GM18508 (cell line): ENCODE data around the gene BLNK.
"Not testable (repeated sequence)": the region's sequence is repeated elsewhere in the genome, so short reads cannot be mapped to it uniquely, and the experiment has no call there.

Source experiments
- ATAC-seq: cut with Tn5 transposase; IDR thresholded peaks from one replicate; pipeline ENCODE4 v1.9.1; 2021; ENCODE audit warnings: moderate number of reproducible peaks; ENCODE audit not compliant: insufficient read depth, unreplicated experiment

The BLNK gene

DNA sequence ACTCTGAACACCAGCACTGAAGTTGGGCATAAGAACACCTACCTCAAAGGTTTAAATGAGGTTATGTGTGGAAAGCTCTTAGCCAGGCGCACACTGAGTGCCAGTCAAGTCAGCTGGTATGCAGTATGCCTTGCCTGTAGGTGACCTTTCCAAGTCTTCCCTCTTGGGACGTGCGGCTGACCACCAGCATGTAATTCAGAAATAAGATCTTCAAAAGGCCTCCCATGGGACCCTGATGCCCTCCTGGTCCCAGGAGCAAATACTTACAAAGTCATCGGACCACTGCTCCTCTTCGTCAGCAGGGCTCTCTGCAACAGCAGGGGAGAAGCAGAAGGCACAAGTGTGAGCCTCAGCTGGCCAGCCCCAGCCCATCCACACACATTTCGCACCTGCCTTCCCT is 40.8 kb downstream of the BLNK start:
- ATAC-seq: no peak

DNA sequence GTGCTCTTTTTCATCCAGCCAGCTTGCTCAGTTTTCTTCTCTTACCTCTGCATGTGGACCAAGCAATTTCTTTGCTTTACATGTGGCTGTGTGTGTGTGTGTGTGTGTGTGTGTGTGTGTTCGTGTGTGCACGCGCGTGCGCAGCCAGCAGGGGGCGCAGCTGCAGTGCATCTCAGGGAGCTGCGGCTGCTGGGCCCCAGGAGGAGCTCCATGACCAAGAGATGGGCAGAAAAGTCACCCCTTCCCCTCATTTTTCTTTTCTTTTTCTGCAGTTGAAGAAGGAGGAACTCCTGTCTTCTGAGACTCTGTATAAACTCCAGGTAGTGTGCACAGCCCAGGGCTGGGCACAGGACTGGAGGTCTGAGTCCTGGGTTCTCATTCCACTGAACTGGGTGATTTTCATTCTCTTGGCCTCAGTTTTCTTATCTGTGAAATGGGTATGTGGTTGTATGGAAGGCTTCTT is 41.8 kb downstream of the BLNK start:
- no peak for ATAC-seq

- ATAC-seq: no peak
Observed at GRCh38 chr10:96228408-96228994, 42.9 kb downstream of the BLNK start.

- ATAC-seq: no peak
Observed at GRCh38 chr10:96227206-96227605, 44.2 kb downstream of the BLNK start.

DNA sequence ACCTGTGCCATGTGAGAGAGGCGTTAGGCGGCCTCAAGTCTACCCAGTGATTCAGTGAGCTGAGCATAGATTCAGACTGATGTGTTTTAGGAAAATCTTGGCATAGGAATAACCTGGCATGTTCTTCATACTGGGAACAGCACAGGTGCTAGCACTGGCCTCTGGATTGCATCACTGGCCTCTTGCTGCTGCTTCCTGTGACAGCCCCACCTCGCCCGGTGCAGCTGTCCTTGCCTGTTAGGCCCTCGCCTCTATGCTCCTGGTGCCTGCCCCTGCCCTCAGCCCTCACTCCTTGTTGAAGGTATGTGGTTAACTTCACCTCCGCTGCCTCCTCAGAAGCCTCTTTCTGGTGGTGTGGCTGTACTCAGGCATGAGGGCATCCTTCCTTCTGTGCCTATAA is 46.2 kb downstream of the BLNK start:
- no peak for ATAC-seq

DNA sequence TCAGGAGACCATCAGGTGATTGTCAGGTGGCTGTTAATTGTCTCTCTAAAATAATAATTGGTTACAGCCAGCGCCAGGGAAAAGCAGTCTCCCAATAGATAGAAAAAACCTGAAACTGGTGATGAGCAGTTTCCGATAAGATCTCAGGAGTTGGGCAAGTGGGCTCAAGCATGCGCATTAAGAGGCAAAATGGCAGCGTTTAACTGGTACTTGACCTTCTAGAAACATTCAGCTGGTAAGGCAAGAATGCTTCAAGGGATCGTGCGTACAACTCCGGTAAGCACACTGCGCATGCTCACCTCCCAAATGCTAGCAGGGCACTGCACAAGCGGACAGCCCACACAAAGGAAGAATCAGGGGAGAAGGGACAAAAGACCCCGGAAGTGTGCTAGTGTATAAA is 48.5 kb downstream of the BLNK start:
- ATAC-seq: no peak

DNA sequence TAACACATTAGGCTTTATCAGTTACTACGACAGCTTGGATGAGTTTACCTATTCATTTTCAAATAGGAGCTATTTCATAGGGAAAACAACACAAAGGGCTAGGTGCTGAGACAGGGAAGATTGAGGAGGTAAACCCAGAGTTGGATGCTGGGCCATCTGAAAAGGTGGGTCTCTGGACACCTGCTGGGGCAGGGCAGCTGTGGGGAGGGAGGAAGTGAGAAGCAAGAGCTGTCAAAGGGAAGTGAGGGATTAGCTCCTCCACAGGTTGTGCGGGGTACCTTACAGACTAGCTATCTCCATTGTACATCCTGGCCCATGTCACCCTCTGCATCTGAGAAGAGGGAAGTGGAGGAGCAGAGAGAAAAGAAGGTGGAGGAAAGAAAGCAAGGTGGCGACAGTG is 48.9 kb downstream of the BLNK start:
- no peak for ATAC-seq

DNA sequence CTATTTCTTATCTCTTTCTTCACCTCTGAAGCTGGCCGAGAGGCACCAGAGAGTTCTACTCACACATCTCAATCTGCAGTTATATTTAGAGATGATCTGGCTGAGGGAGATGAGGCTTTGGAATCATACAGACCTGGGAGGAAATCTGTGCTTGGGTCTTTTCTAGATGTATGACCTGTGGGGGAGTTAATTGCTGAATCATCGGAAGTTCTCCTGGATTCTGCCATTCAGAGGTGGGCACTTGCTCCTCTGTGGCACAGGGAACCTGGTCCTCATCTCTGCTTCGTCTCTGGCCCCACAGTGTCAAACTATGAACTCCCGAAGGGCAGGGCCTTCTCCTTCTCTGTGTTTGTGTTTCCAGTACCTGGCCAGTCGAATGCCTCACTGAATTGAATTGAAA is 52.5 kb downstream of the BLNK start:
- ATAC-seq: no peak

DNA sequence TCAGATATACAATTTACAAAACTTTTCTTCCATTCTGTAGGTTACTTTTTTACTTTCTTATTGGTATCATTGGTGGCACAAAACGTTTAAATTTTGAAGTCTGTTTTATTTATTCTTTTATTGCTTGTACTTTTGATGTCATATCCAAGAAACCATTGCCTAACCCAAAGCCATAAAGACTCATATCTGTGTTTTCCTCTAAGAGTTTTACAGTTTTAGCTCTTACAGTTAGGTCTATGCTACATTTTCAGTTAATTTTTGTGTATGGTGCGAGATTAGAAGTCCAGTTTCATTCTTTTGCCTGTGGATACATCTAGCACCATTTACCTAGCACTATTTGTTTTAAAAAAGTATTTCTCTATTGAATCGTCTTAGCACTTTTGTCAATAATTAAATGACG is 53.7 kb downstream of the BLNK start:
- ATAC-seq: no peak

DNA sequence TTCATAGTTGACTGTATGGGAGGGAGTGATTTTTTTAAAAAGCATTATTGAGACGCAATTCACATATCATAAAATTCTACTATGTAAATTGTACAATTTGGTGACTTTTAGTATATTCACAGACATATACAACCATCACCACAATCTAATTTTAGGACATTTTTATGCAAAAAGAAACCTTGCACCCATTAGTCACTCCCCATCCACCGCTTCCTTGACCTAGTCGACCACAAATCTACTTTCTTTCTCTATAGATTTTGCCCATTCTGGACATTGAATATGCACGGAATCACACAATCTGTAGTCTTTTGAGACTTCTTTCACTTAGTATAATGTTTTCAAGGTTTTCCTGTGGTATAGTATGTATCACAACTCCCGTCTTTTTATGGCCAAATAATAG is 54.6 kb downstream of the BLNK start:
- no peak for ATAC-seq

- no peak for ATAC-seq
Observed at GRCh38 chr10:96212911-96213310, 58.5 kb downstream of the BLNK start.

DNA sequence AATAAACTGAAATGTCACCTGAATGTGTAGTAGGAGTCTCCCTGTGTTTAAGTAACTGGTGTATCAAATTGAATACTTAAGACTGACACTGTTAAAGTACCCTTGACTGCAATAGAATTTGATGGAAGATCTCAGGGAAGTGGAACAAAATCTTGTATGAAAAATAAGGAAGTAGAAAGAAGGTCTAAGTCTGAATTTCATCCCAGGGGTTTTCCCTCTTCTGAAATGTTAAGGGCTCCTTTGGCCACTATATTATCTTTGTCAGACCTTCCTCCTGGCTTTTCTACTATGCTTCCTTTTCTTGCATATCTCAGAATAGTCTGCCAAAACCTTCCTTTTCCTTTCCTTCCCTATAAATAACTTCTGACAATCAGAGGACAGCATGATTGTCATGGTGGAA is 59.6 kb downstream of the BLNK start:
- no peak for ATAC-seq

DNA sequence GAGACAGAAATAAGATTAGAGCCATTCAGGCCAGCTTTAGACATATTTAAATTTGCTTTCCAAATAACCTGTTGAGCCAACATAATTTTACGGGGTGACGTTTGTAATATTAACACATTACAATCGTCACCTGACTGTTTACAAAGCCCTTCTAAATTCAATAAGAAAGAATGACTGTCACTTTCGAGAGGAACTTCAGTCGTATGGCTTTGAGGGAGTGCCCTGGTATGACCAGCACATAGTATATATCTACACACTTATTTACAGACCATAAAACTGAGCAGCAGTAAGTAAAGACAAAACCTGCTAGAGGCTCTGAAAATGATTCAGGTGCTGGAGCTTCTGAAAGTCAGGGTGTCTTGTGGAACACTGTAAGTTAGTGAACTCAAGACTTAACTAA is 62.4 kb downstream of the BLNK start:
- no peak for ATAC-seq

- no peak for ATAC-seq
Observed at GRCh38 chr10:96208271-96208670, 63.1 kb downstream of the BLNK start.

DNA sequence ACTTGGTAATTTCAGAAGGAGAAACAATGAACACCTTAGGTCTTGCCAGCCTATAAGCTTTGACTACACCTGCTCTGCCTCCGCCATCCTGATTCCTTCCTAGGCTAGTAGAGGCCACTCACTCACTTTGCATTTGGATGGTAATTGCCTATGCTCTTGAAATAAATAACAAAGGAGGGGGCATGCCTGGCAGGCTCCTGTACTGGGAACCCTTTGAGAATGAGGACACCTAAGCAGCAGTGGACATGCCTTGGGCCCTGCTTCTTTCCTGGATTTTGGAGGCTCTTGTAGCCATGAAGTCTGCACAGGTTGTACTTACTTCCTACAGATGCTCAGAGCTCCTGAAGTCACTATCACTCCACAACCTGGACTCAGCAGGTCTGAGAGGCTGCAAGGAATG is 65.8 kb downstream of the BLNK start:
- ATAC-seq: no peak

DNA sequence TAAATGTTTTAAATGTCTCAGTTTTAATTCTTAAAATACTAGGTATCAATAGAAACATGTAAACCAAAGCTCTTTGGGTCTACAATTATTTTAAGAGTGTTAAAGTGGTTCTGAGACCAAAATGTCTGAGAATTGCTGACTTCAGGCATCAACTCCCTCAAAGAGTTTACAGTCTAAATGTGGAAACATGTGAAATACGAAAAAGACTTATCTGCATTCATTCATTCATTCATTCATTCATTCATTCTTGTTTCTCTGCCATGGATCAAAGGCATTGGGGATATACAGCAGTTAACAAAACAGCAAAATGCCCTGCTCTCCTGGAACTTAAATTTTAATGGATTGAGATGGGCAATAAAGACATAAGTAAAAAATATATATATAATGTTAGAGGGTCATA is 69.8 kb downstream of the BLNK start:
- ATAC-seq: no peak

DNA sequence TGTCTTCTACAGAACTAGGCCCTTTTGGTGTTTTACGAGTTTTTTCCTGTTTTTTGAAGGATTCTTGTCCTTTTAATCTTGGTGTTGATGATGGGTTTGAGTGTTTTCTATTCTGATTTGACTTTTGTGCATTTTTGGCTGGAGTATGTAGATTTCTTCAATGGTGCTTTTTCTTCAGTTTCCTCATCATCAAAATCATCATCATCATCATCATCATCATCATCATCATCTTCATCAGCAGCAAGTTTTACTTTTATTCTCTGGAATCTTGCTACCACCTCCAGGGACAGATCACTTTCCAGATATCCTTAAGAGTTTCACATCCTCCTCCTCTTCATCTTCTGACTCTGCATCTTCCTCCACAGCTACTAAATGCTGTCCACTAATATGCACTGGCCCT is 81.9 kb downstream of the BLNK start:
- ATAC-seq: not testable (repeated sequence)

- no peak for ATAC-seq
Observed at GRCh38 chr10:96188916-96189315, 82.5 kb downstream of the BLNK start.

GRCh38 chr10:96188421-96188820 is 82.9 kb downstream of the BLNK start:
- ATAC-seq: no peak

- no peak for ATAC-seq
Observed at GRCh38 chr10:96176985-96177384, 94.4 kb downstream of the BLNK start.

GRCh38 chr10:96172666-96173065 is 98.7 kb downstream of the BLNK start:
- no peak for ATAC-seq

DNA sequence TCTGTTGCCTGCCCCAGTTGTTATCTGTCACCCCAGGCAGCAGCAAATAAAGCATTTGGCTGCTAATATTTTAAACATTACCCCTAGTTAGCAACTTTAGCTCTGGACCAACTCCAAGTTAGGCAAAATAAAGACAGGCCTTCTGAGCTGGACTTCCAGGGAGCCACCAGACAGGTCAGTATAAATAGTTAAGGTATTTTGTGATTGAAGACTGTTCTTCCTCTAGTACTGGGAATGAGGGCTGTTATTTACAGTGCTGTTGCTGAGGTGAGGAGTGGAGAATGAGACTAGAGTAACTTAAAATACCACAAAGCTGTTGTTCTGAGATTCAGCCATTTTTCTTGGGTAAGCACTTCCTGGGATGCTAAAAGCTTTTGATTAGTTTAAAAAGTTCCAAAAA is 101.1 kb downstream of the BLNK start:
- no peak for ATAC-seq

- ATAC-seq: no peak
Observed at GRCh38 chr10:96168546-96168945, 102.8 kb downstream of the BLNK start.
